HEK293 (cell line): ENCODE data around the gene MICU1.

Experiments used
- KLF16 ChIP-seq: fragments of 450-650 bp; formaldehyde crosslinking; IDR thresholded peaks from 2 replicates; pipeline ENCODE4 v1.5.1; 2017; ENCODE audit warnings: missing biosample characterization, missing genetic modification characterization
- MEIS1 ChIP-seq: sonication (generic); formaldehyde crosslinking; IDR thresholded peaks from 2 replicates; pipeline ENCODE4 v1.8.1; 2022; ENCODE audit warnings: missing genetic modification reagents, mild to moderate bottlenecking, borderline replicate concordance
- MZF1 ChIP-seq: fragments of 450-650 bp; formaldehyde crosslinking; IDR thresholded peaks from 2 replicates; pipeline ENCODE4 v1.5.1; 2017; ENCODE audit warnings: missing biosample characterization, missing genetic modification characterization, borderline replicate concordance
- SP2 ChIP-seq: fragments of 450-650 bp; formaldehyde crosslinking; IDR thresholded peaks from 2 replicates; pipeline ENCODE4 v1.5.1; 2016; ENCODE audit warnings: missing biosample characterization, missing genetic modification characterization
- SP7 ChIP-seq: fragments of 450-650 bp; formaldehyde crosslinking; IDR thresholded peaks from 2 replicates; pipeline ENCODE4 v1.5.1; 2016; ENCODE audit warnings: missing biosample characterization, missing genetic modification characterization
- ZEB2 ChIP-seq: fragments of 450-650 bp; formaldehyde crosslinking; IDR thresholded peaks from 2 replicates; pipeline ENCODE4 v1.5.1; 2016; ENCODE audit warnings: missing biosample characterization, missing genetic modification characterization
- ZFP41 ChIP-seq: fragments of 450-650 bp; formaldehyde crosslinking; IDR thresholded peaks from 2 replicates; pipeline ENCODE4 v1.5.1; 2016; ENCODE audit warnings: missing biosample characterization, missing genetic modification characterization, borderline replicate concordance
- ZNF132 ChIP-seq: fragments of 450-650 bp; formaldehyde crosslinking; IDR thresholded peaks from 2 replicates; pipeline ENCODE4 v1.5.1; 2017; ENCODE audit warnings: missing biosample characterization, missing genetic modification characterization, borderline replicate concordance
- ZNF138 ChIP-seq: fragments of 450-650 bp; formaldehyde crosslinking; IDR thresholded peaks from 2 replicates; pipeline ENCODE4 v1.5.1; 2016; ENCODE audit warnings: missing biosample characterization, missing genetic modification characterization, borderline replicate concordance
- ZNF146 ChIP-seq: fragments of 450-650 bp; formaldehyde crosslinking; IDR thresholded peaks from 2 replicates; pipeline ENCODE4 v1.5.1; 2016; ENCODE audit warnings: missing biosample characterization, missing genetic modification characterization
- ZNF19 ChIP-seq: fragments of 450-650 bp; formaldehyde crosslinking; IDR thresholded peaks from 2 replicates; pipeline ENCODE4; 2016; ENCODE audit warnings: missing biosample characterization, missing genetic modification characterization, low read depth
- ZNF211 ChIP-seq: fragments of 450-650 bp; formaldehyde crosslinking; IDR thresholded peaks from 2 replicates; pipeline ENCODE4 v1.5.1; 2016; ENCODE audit warnings: low read depth, missing biosample characterization, missing genetic modification characterization
- ZNF24 ChIP-seq: fragments of 450-650 bp; formaldehyde crosslinking; IDR thresholded peaks from 2 replicates; pipeline ENCODE4 v1.5.1; 2016; ENCODE audit warnings: missing biosample characterization, missing genetic modification characterization
- ZNF341 ChIP-seq: fragments of 450-650 bp; formaldehyde crosslinking; IDR thresholded peaks from 2 replicates; pipeline ENCODE4; 2016; ENCODE audit warnings: low read depth, missing biosample characterization, missing genetic modification characterization
- ZNF404 ChIP-seq: fragments of 450-650 bp; formaldehyde crosslinking; IDR thresholded peaks from 2 replicates; pipeline ENCODE4 v1.5.1; 2017; ENCODE audit warnings: missing biosample characterization, missing genetic modification characterization
- ZNF544 ChIP-seq: fragments of 450-650 bp; formaldehyde crosslinking; IDR thresholded peaks from 2 replicates; pipeline ENCODE4 v1.5.0; 2017; ENCODE audit warnings: missing biosample characterization, missing genetic modification characterization
- ZNF654 ChIP-seq: fragments of 450-650 bp; formaldehyde crosslinking; IDR thresholded peaks from 2 replicates; pipeline ENCODE4 v1.5.1; 2016; ENCODE audit warnings: low read depth, missing biosample characterization, missing genetic modification characterization
- ZNF701 ChIP-seq: fragments of 450-650 bp; formaldehyde crosslinking; IDR thresholded peaks from 2 replicates; pipeline ENCODE4 v1.5.1; 2016; ENCODE audit warnings: missing biosample characterization, missing genetic modification characterization
- ZNF776 ChIP-seq: fragments of 450-650 bp; formaldehyde crosslinking; IDR thresholded peaks from 2 replicates; pipeline ENCODE4 v1.5.0; 2017; ENCODE audit warnings: missing biosample characterization, missing genetic modification characterization, borderline replicate concordance
- TF ChIP-seq, protein P1 (sequence below): fragments of 450-650 bp; formaldehyde crosslinking; IDR thresholded peaks from 2 replicates; pipeline ENCODE4 v1.5.1; 2017; ENCODE audit warnings: missing biosample characterization, missing genetic modification characterization
- TF ChIP-seq, protein P2 (sequence below): fragments of 450-650 bp; formaldehyde crosslinking; IDR thresholded peaks from 2 replicates; pipeline ENCODE4 v1.5.1; 2016; ENCODE audit warnings: missing biosample characterization, missing genetic modification characterization
- TF ChIP-seq, protein P3 (sequence below): fragments of 450-650 bp; formaldehyde crosslinking; IDR thresholded peaks from 2 replicates; pipeline ENCODE4 v1.5.1; 2016; ENCODE audit warnings: missing biosample characterization, missing genetic modification characterization, borderline replicate concordance
- TF ChIP-seq, protein P4 (sequence below): fragments of 450-650 bp; formaldehyde crosslinking; IDR thresholded peaks from 2 replicates; pipeline ENCODE4 v1.5.0; 2017; ENCODE audit warnings: missing biosample characterization, missing genetic modification characterization, borderline replicate concordance
- TF ChIP-seq, protein P5 (sequence below): fragments of 450-650 bp; formaldehyde crosslinking; IDR thresholded peaks from 2 replicates; pipeline ENCODE4 v1.5.1; 2017; ENCODE audit warnings: missing biosample characterization, mild to moderate bottlenecking, missing genetic modification characterization, moderate library complexity
- TF ChIP-seq, protein P6 (sequence below): fragments of 450-650 bp; formaldehyde crosslinking; IDR thresholded peaks from 2 replicates; pipeline ENCODE4 v1.5.1; 2016; ENCODE audit warnings: missing biosample characterization, missing genetic modification characterization

The MICU1 gene

DNA sequence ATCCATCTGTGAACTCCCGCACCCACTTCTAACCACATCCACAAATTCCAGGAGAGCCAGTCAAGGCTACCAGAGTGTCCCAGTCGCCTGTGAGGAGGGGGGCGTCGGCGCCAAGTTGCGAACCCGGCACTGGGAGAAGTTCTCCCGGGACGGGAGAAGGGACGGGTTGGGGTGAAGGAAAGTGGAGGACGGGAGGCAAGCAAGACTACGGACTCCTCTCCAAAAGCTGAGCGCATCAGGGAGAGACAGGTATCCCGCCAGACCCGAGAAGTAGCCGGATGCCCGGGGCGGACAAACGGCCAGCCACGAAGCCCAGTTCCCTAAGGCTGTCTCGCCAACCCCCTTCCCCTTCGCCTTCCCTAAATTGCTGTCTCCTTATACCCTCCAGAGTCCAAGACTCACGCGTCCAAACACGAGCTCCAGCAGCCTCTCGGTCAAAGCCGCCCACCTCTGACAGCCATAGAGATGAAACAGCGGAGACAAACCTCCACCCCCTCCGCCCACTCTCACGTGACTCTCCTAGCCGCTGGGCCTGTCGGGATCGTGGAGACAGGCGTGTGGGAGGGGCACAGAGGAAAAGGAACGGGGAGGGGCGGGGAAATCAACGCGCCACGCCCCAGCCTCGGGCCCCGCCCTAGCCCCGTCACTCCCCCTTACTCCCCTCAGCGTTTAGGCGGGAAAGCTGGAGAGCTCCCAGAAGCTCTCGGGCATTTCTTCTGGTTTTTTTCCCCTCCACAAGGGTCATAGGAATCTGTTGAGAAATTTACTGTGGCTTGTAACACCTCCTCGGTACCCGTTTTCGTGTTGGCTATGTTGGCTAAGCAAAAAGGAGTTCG lies at the start of gene MICU1 (continued):
- TF ChIP-seq ZNF211 (tag by site-specific recombination) (no peak), ZFP41 (tag by site-specific recombination) (no peak), ZNF146 (no peak), ZNF544 (tag by site-specific recombination) (no peak), ZNF19 (tag by site-specific recombination) (no peak), MZF1 (tag by site-specific recombination) (no peak), ZNF132 (tag by site-specific recombination) (no peak), MEIS1 (CRISPR knock-in tag) (no peak), ZEB2 (peak; percentile 79), ZNF404 (tag by site-specific recombination) (no peak), ZNF654 (tag by site-specific recombination) (no peak), ZNF701 (tag by site-specific recombination) (no peak), ZNF776 (tag by site-specific recombination) (no peak), ZNF341 (tag by site-specific recombination) (peak; percentile 95), KLF16 (tag by site-specific recombination) (peak; percentile 98), SP7 (tag by site-specific recombination) (peak; percentile 89), ZNF24 (peak; percentile 54; the same call in 1 of the 2 replicates), SP2 (tag by site-specific recombination) (peak; percentile 92), ZNF138 (no peak)
- TF ChIP-seq, protein P1, sequence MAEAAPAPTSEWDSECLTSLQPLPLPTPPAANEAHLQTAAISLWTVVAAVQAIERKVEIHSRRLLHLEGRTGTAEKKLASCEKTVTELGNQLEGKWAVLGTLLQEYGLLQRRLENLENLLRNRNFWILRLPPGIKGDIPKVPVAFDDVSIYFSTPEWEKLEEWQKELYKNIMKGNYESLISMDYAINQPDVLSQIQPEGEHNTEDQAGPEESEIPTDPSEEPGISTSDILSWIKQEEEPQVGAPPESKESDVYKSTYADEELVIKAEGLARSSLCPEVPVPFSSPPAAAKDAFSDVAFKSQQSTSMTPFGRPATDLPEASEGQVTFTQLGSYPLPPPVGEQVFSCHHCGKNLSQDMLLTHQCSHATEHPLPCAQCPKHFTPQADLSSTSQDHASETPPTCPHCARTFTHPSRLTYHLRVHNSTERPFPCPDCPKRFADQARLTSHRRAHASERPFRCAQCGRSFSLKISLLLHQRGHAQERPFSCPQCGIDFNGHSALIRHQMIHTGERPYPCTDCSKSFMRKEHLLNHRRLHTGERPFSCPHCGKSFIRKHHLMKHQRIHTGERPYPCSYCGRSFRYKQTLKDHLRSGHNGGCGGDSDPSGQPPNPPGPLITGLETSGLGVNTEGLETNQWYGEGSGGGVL (tag by site-specific recombination): peak; percentile 41; the same call in 1 of the 2 replicates
- TF ChIP-seq, protein P2, sequence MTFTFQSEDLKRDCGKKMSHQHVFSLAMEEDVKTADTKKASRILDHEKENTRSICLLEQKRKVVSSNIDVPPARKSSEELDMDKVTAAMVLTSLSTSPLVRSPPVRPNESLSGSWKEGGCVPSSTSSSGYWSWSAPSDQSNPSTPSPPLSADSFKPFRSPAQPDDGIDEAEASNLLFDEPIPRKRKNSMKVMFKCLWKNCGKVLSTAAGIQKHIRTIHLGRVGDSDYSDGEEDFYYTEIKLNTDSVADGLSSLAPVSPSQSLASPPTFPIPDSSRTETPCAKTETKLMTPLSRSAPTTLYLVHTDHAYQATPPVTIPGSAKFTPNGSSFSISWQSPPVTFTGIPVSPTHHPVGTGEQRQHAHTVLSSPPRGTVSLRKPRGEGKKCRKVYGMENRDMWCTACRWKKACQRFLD (tag by site-specific recombination): no peak
- TF ChIP-seq, protein P3, sequence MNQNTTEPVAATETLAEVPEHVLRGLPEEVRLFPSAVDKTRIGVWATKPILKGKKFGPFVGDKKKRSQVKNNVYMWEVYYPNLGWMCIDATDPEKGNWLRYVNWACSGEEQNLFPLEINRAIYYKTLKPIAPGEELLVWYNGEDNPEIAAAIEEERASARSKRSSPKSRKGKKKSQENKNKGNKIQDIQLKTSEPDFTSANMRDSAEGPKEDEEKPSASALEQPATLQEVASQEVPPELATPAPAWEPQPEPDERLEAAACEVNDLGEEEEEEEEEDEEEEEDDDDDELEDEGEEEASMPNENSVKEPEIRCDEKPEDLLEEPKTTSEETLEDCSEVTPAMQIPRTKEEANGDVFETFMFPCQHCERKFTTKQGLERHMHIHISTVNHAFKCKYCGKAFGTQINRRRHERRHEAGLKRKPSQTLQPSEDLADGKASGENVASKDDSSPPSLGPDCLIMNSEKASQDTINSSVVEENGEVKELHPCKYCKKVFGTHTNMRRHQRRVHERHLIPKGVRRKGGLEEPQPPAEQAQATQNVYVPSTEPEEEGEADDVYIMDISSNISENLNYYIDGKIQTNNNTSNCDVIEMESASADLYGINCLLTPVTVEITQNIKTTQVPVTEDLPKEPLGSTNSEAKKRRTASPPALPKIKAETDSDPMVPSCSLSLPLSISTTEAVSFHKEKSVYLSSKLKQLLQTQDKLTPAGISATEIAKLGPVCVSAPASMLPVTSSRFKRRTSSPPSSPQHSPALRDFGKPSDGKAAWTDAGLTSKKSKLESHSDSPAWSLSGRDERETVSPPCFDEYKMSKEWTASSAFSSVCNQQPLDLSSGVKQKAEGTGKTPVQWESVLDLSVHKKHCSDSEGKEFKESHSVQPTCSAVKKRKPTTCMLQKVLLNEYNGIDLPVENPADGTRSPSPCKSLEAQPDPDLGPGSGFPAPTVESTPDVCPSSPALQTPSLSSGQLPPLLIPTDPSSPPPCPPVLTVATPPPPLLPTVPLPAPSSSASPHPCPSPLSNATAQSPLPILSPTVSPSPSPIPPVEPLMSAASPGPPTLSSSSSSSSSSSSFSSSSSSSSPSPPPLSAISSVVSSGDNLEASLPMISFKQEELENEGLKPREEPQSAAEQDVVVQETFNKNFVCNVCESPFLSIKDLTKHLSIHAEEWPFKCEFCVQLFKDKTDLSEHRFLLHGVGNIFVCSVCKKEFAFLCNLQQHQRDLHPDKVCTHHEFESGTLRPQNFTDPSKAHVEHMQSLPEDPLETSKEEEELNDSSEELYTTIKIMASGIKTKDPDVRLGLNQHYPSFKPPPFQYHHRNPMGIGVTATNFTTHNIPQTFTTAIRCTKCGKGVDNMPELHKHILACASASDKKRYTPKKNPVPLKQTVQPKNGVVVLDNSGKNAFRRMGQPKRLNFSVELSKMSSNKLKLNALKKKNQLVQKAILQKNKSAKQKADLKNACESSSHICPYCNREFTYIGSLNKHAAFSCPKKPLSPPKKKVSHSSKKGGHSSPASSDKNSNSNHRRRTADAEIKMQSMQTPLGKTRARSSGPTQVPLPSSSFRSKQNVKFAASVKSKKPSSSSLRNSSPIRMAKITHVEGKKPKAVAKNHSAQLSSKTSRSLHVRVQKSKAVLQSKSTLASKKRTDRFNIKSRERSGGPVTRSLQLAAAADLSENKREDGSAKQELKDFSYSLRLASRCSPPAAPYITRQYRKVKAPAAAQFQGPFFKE (tag by site-specific recombination): peak; percentile 66; the same call in 1 of the 2 replicates
- TF ChIP-seq, protein P4, sequence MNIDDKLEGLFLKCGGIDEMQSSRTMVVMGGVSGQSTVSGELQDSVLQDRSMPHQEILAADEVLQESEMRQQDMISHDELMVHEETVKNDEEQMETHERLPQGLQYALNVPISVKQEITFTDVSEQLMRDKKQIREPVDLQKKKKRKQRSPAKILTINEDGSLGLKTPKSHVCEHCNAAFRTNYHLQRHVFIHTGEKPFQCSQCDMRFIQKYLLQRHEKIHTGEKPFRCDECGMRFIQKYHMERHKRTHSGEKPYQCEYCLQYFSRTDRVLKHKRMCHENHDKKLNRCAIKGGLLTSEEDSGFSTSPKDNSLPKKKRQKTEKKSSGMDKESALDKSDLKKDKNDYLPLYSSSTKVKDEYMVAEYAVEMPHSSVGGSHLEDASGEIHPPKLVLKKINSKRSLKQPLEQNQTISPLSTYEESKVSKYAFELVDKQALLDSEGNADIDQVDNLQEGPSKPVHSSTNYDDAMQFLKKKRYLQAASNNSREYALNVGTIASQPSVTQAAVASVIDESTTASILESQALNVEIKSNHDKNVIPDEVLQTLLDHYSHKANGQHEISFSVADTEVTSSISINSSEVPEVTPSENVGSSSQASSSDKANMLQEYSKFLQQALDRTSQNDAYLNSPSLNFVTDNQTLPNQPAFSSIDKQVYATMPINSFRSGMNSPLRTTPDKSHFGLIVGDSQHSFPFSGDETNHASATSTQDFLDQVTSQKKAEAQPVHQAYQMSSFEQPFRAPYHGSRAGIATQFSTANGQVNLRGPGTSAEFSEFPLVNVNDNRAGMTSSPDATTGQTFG (tag by site-specific recombination): no peak
- TF ChIP-seq, protein P5, sequence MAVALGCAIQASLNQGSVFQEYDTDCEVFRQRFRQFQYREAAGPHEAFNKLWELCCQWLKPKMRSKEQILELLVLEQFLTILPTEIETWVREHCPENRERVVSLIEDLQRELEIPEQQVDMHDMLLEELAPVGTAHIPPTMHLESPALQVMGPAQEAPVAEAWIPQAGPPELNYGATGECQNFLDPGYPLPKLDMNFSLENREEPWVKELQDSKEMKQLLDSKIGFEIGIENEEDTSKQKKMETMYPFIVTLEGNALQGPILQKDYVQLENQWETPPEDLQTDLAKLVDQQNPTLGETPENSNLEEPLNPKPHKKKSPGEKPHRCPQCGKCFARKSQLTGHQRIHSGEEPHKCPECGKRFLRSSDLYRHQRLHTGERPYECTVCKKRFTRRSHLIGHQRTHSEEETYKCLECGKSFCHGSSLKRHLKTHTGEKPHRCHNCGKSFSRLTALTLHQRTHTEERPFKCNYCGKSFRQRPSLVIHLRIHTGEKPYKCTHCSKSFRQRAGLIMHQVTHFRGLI (tag by site-specific recombination): no peak
- TF ChIP-seq, protein P6, sequence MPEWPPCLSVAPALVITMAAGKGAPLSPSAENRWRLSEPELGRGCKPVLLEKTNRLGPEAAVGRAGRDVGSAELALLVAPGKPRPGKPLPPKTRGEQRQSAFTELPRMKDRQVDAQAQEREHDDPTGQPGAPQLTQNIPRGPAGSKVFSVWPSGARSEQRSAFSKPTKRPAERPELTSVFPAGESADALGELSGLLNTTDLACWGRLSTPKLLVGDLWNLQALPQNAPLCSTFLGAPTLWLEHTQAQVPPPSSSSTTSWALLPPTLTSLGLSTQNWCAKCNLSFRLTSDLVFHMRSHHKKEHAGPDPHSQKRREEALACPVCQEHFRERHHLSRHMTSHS: no peak
